HepG2 (cell line): ENCODE results near the gene ANK3. TPM values are rescaled to one million over a fixed set of nuclear protein-coding genes. Genes with fewer than 3 reads are reported as not detected.

Experiments used
- ATAC-seq: fragments of 200-7000 bp; cut with Tn5 transposase; 3 replicates; pipeline ENCODE4 v1.9.1; 2020; ENCODE audit warnings: mild to moderate bottlenecking, moderate library complexity
- BruUV-seq: library from RNA; stranded (reverse); fragments of 400-500 nt; replicated peaks from 2 replicates; lab custom pipeline; 2021; lab: Mats Ljungman, UMichigan
- CTCF ChIA-PET: fragments of 300-600 bp; formaldehyde crosslinking; extraction: SDS; loops from one replicate; lab custom pipeline; 2021; ENCODE audit warnings: low total read pairs, inconsistent platforms, low intra/inter-chr PET ratio; lab: Yijun Ruan, JAX
- POLR2A ChIA-PET: fragments of 350-600 bp; sonication (Branson Sonifier 250); formaldehyde crosslinking; loops from one replicate; lab custom pipeline; 2020; ENCODE audit warnings: antibody characterized with exemption, inconsistent platforms; lab: Yijun Ruan, JAX
- DNase-seq: peaks from one replicate; pipeline ENCODE4 v3.0.0-alpha.2; 2015; ENCODE audit warnings: low spot score
- FAIRE-seq: peaks from 3 replicates; lab custom pipeline; 2011; peaks lifted over from hg19 to GRCh38; lab: Jason Lieb, UNC
- H2AFZ ChIP-seq: one replicate; pipeline ENCODE4 v1.6.1; 2011; ENCODE audit warnings: low read length, inconsistent platforms
- H3K27ac ChIP-seq: fragments of 300-600 bp; 3 replicates; pipeline ENCODE4 v1.8.0; 2011; ENCODE audit warnings: mixed run types, mild to moderate bottlenecking, mixed read lengths, low read length, inconsistent platforms; ENCODE audit not compliant: insufficient read depth; ENCODE audit errors: extremely low read length
- H3K27me3 ChIP-seq, 2 experiments: fragments of 200-600 bp in 1 of 2; 2 replicates in 1 of 2; 3 replicates in 1 of 2; pipeline versions ENCODE4 v1.6.0 to v1.8.0; 2011; ENCODE audit warnings: low read length in 2 of 2, mild to moderate bottlenecking in 2 of 2, moderate library complexity in 2 of 2, inconsistent platforms in 1 of 2; ENCODE audit not compliant: insufficient read depth in 2 of 2, control insufficient read depth in 1 of 2
- H3K36me3 ChIP-seq, 2 experiments: fragments of 200-600 bp in 1 of 2; replicated peaks in 1 of 2; 2 replicates in 1 of 2; 3 replicates in 1 of 2; pipeline versions ENCODE4 v1.5.1 to v1.8.0; 2011; ENCODE audit warnings: low read length in 2 of 2, inconsistent platforms in 1 of 2; ENCODE audit not compliant: insufficient read depth in 2 of 2, control insufficient read depth in 1 of 2
- H3K4me1 ChIP-seq: 2 replicates; pipeline ENCODE4 v1.5.1; 2012; ENCODE audit warnings: low read length, inconsistent platforms; ENCODE audit not compliant: insufficient read depth
- H3K4me2 ChIP-seq: 2 replicates; pipeline ENCODE4 v1.6.0; 2011; ENCODE audit warnings: low read depth, low read length, inconsistent platforms
- H3K4me3 ChIP-seq, 3 experiments: fragments of 200-600 bp in 1 of 3; sonication (generic), shearing (Covaris generic) in 1 of 3; replicated peaks in 1 of 3; 2 replicates each; pipeline ENCODE4 v1.5.1; 2011 to 2016; ENCODE audit warnings: low read length in 3 of 3, inconsistent platforms in 2 of 3, low read depth in 2 of 3, mild to moderate bottlenecking in 2 of 3, control low read depth in 1 of 3, mixed read lengths in 1 of 3; ENCODE audit not compliant: insufficient read depth in 1 of 3
- H3K79me2 ChIP-seq: one replicate; pipeline ENCODE4 v1.6.1; 2011; ENCODE audit warnings: low read length, inconsistent platforms; ENCODE audit not compliant: insufficient read depth
- H3K9ac ChIP-seq: 2 replicates; pipeline ENCODE4 v1.6.0; 2011; ENCODE audit warnings: mild to moderate bottlenecking, low read depth, low read length, inconsistent platforms; ENCODE audit not compliant: insufficient read depth
- H3K9me3 ChIP-seq: 2 replicates; pipeline ENCODE4 v1.5.1; 2012; ENCODE audit warnings: mild to moderate bottlenecking, low read length
- H4K20me1 ChIP-seq: 2 replicates; pipeline ENCODE4 v1.6.0; 2011; ENCODE audit warnings: inconsistent platforms, mild to moderate bottlenecking, low read length, moderate library complexity; ENCODE audit not compliant: insufficient read depth
- GATA4 ChIP-seq: sonication (generic); IDR thresholded peaks from 2 replicates; pipeline ENCODE4 v1.6.1; 2016; ENCODE audit warnings: antibody characterized with exemption, low read depth, borderline replicate concordance
- GFI1 ChIP-seq: sonication (generic); formaldehyde crosslinking; IDR thresholded peaks from 2 replicates; pipeline ENCODE4 v1.5.0; 2020; ENCODE audit warnings: missing genetic modification reagents, mild to moderate bottlenecking, borderline replicate concordance
- KMT2B ChIP-seq: IDR thresholded peaks from 2 replicates; pipeline ENCODE4 v1.6.1; 2016; ENCODE audit warnings: missing genetic modification reagents, missing compliant biosample characterization
- NCOR1 ChIP-seq: fragments of 200-600 bp; sonication (generic); IDR thresholded peaks from 2 replicates; pipeline ENCODE4 v1.7.0; 2017; ENCODE audit warnings: antibody characterized with exemption, low read length, borderline replicate concordance
- NFYC ChIP-seq: IDR thresholded peaks from 2 replicates; pipeline ENCODE4 v1.6.1; 2016; ENCODE audit warnings: missing genetic modification reagents, missing compliant biosample characterization
- NPAS2 ChIP-seq: sonication (generic); formaldehyde crosslinking; IDR thresholded peaks from 2 replicates; pipeline ENCODE4 v1.8.0; 2022; ENCODE audit warnings: mild to moderate bottlenecking, missing genetic modification reagents, borderline replicate concordance
- REL ChIP-seq: sonication (generic); formaldehyde crosslinking; conservative IDR thresholded peaks from 2 replicates; pipeline ENCODE4 v1.8.0; 2022; ENCODE audit warnings: mild to moderate bottlenecking, missing genetic modification reagents, moderate library complexity
- SSRP1 ChIP-seq: IDR thresholded peaks from 2 replicates; pipeline ENCODE4 v1.6.1; 2016; ENCODE audit warnings: control low read depth
- TCF7 ChIP-seq: sonication (generic); IDR thresholded peaks from 2 replicates; pipeline ENCODE4 v1.6.1; 2016; ENCODE audit warnings: antibody characterized with exemption, low read depth
- THAP11 ChIP-seq: IDR thresholded peaks from 2 replicates; pipeline ENCODE4 v1.6.1; 2016; ENCODE audit warnings: missing biosample characterization, missing genetic modification reagents
- ZNF713 ChIP-seq: sonication (generic); formaldehyde crosslinking; IDR thresholded peaks from 2 replicates; pipeline ENCODE4 v1.4.0; 2020; ENCODE audit warnings: mild to moderate bottlenecking, missing genetic modification reagents
- WGBS: methylation state at CpG from one replicate; pipeline ENCODE4 v1.1.6; 2017; ENCODE audit warnings: low lambda C conversion rate; 5-methylcytosine and 5-hydroxymethylcytosine counted together
- in situ Hi-C: cut with HindIII; loops from 2 replicates; pipeline ENCODE4 v1.10.0; 2017; ENCODE audit warnings: low pct_unique_long_range_greater_than_20kb; ENCODE audit not compliant: extremely low pct_ligation_motif_present
- intact Hi-C: fragments of 100-400 bp; cut with micrococcal nuclease; formaldehyde crosslinking; loops from one replicate; pipeline ENCODE4 v1.10.0; 2022; ENCODE audit not compliant: unreplicated experiment
- polyA plus RNA-seq, 8 experiments: library from polyadenylated mRNA; depleted of rRNA in 3 of 8; stranded (reverse) in 7 of 8; unstranded in 1 of 8; fragments of >200 nt; fragmentation: Illumina TruSeq in 4 of 8; extraction: Trizol in 4 of 8; gene quantifications; 2 replicates each; pipeline versions ENCODE4 v1.2.1 to v1.2.3, GENCODE V29; 2011 to 2016; ENCODE audit warnings: low read depth in 4 of 8, missing spikeins in 1 of 8, mixed read lengths in 1 of 8; ENCODE audit not compliant: insufficient read depth in 1 of 8
- total RNA-seq, 5 experiments: library from RNA; depleted of rRNA; stranded (reverse); fragments of >200 nt; fragmentation: Illumina TruSeq; extraction: Trizol; gene quantifications; 2 replicates each; pipeline ENCODE4 v1.2.3, GENCODE V29; 2016; ENCODE audit warnings: low read depth in 1 of 5
- TF ChIP-seq, protein P1 (sequence below): sonication (generic); formaldehyde crosslinking; IDR thresholded peaks from 2 replicates; pipeline ENCODE4 v1.8.1; 2023; ENCODE audit warnings: mild to moderate bottlenecking, missing genetic modification reagents
- TF ChIP-seq, protein P2 (sequence below): sonication (generic); formaldehyde crosslinking; IDR thresholded peaks from 2 replicates; pipeline ENCODE4 v1.4.0; 2020; ENCODE audit warnings: low read depth, missing genetic modification reagents

Gene ANK3
- total and polyA plus RNA-seq, 2 of the 13 experiments (the other 11 are each of a cell fraction or from before 2014, with no cell fraction given): not detected

GRCh38 chr10:60207894-60208293, 181.8 kb downstream of the ANK3 start:
- in situ Hi-C loops: loop anchor here (5.0 to 10.0 kb wide), 2 partner anchors 111 to 227 kb away; no protein-coding TSS in a partner anchor
- no peak overlapping the region for H2AFZ ChIP-seq
- CTCF ChIA-PET: interaction anchor here (2.6 kb wide), 1 partner anchor 108 kb away, joined by 15 read pairs; no protein-coding TSS in a partner anchor
- TF ChIP-seq, protein P1, sequence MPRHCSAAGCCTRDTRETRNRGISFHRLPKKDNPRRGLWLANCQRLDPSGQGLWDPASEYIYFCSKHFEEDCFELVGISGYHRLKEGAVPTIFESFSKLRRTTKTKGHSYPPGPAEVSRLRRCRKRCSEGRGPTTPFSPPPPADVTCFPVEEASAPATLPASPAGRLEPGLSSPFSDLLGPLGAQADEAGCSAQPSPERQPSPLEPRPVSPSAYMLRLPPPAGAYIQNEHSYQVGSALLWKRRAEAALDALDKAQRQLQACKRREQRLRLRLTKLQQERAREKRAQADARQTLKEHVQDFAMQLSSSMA (CRISPR knock-in tag): no peak
- no peak for TF ChIP-seq THAP11
- TF ChIP-seq GFI1 (CRISPR knock-in tag): no peak
- POLR2A ChIA-PET: no interaction called here
- H3K27ac ChIP-seq: no peak overlapping the region
- 5% methylated on average over 5 of the region's 5 CpGs for WGBS
- H3K4me2 ChIP-seq: no peak overlapping the region
- no peaks in the 10 kb centered on the region for H3K9me3 ChIP-seq
- FAIRE-seq (no peak), DNase-seq (no peak), ATAC-seq (no peak)
- H4K20me1 ChIP-seq: no peaks in the 10 kb centered on the region
- H3K79me2 ChIP-seq: no peaks in the 10 kb centered on the region
- H3K9ac ChIP-seq: no peak overlapping the region
- H3K4me1 ChIP-seq: no peaks in the 10 kb centered on the region
- intact Hi-C loops: loop anchor here (1.0 to 2.0 kb wide), 2 partner anchors 108 to 581 kb away; no protein-coding TSS in a partner anchor
- no peaks in the 10 kb centered on the region for H3K27me3 ChIP-seq
- BruUV-seq: no TSS peak
- no peak overlapping the region for H3K4me3 ChIP-seq
- no peaks in the 10 kb centered on the region for H3K36me3 ChIP-seq

GRCh38 chr10:60206735-60207134, 182.9 kb downstream of the ANK3 start:
- BruUV-seq: no TSS peak
- no peak overlapping the region for H2AFZ ChIP-seq
- H3K27ac ChIP-seq: no peak overlapping the region

More at GRCh38 chr10:60206735-60207134, 182.9 kb downstream of the ANK3 start:
- no peak for DNase-seq
- no peak overlapping the region for H3K4me2 ChIP-seq
- 1% methylated on average over 4 of the region's 4 CpGs for WGBS
- no peak for ATAC-seq
- CTCF ChIA-PET: interaction anchor here (2.6 kb wide), 1 partner anchor 107 kb away, joined by 15 read pairs; no protein-coding TSS in a partner anchor
- TF ChIP-seq GATA4 (no peak), NFYC (no peak), SSRP1 (no peak), KMT2B (no peak), ZNF713 (CRISPR knock-in tag) (no peak), TCF7 (no peak), NCOR1 (no peak), REL (no peak), NPAS2 (CRISPR knock-in tag) (no peak)
- TF ChIP-seq, protein P2, sequence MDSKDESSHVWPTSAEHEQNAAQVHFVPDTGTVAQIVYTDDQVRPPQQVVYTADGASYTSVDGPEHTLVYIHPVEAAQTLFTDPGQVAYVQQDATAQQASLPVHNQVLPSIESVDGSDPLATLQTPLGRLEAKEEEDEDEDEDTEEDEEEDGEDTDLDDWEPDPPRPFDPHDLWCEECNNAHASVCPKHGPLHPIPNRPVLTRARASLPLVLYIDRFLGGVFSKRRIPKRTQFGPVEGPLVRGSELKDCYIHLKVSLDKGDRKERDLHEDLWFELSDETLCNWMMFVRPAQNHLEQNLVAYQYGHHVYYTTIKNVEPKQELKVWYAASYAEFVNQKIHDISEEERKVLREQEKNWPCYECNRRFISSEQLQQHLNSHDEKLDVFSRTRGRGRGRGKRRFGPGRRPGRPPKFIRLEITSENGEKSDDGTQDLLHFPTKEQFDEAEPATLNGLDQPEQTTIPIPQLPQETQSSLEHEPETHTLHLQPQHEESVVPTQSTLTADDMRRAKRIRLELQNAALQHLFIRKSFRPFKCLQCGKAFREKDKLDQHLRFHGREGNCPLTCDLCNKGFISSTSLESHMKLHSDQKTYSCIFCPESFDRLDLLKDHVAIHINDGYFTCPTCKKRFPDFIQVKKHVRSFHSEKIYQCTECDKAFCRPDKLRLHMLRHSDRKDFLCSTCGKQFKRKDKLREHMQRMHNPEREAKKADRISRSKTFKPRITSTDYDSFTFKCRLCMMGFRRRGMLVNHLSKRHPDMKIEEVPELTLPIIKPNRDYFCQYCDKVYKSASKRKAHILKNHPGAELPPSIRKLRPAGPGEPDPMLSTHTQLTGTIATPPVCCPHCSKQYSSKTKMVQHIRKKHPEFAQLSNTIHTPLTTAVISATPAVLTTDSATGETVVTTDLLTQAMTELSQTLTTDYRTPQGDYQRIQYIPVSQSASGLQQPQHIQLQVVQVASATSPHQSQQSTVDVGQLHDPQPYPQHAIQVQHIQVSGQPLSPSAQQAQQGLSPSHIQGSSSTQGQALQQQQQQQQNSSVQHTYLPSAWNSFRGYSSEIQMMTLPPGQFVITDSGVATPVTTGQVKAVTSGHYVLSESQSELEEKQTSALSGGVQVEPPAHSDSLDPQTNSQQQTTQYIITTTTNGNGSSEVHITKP (CRISPR knock-in tag): no peak
- no peak overlapping the region for H3K9ac ChIP-seq
- intact Hi-C loops: no loop called here
- H3K79me2 ChIP-seq: no peaks in the 10 kb centered on the region
- H3K36me3 ChIP-seq: no peaks in the 10 kb centered on the region
- H3K4me1 ChIP-seq: no peaks in the 10 kb centered on the region
- no peak overlapping the region for H3K4me3 ChIP-seq
- H3K27me3 ChIP-seq: no peaks in the 10 kb centered on the region
- no peaks in the 10 kb centered on the region for H4K20me1 ChIP-seq
- no peaks in the 10 kb centered on the region for H3K9me3 ChIP-seq
- FAIRE-seq: no peak
- POLR2A ChIA-PET: no interaction called here
- in situ Hi-C loops: loop anchor here (5.0 to 10.0 kb wide), 2 partner anchors 109 to 228 kb away; no protein-coding TSS in a partner anchor
